Fibroblast of lung (primary cell): ENCODE measurements around the gene SDHA.

ENCODE experiments used
- CTCF ChIP-seq, 2 donors: IDR thresholded peaks in 1 of 2; conservative IDR thresholded peaks in 1 of 2; 1 replicate in 1 of 2; 2 replicates in 1 of 2; pipeline ENCODE4 v1.5.1; 2011 to 2012; ENCODE audit warnings: low read length in 2 of 2, control low read depth in 1 of 2, inconsistent platforms in 1 of 2, low read depth in 1 of 2, mild to moderate bottlenecking in 1 of 2
- EZH2 ChIP-seq: IDR thresholded peaks from 2 replicates; pipeline ENCODE4 v1.5.1; 2012; ENCODE audit warnings: low read length, control low read depth, mild to moderate bottlenecking; ENCODE audit errors: missing control alignments

GRCh38 chr5:306011-306805 is 88.1 kb downstream of the SDHA start:
- TF ChIP-seq CTCF (conservative IDR thresholded peaks at IDR 0.05 in 1 of 2, IDR thresholded peaks at IDR 0.05 in 1 of 2; ENCODE audit: low read depth in 1 of 2, low read length in 2 of 2) (no peak), EZH2 (no peak)
